ENCODE measurements around the gene CARMIL1.

DNA sequence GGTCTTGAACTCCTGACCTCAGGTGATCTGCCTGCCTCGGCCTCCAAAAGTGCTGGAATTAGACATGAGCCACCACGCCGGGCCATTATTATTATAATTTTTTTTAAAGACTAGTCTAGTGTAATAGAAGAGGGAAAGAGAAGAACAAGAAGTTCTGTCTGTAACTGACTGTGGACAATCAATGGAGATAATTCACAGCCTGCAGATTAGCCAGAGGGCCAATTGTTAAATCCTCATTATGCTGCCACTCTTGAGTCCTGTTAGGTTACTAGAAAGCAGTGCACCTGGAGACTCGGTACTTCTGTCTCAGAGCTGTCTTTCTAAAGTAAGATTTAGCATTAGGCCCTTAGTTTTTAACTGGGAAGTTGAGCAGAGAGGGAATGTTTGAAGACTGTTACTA lies 37.5 kb downstream of the CARMIL1 start:
- TF ChIP-seq, protein P1, sequence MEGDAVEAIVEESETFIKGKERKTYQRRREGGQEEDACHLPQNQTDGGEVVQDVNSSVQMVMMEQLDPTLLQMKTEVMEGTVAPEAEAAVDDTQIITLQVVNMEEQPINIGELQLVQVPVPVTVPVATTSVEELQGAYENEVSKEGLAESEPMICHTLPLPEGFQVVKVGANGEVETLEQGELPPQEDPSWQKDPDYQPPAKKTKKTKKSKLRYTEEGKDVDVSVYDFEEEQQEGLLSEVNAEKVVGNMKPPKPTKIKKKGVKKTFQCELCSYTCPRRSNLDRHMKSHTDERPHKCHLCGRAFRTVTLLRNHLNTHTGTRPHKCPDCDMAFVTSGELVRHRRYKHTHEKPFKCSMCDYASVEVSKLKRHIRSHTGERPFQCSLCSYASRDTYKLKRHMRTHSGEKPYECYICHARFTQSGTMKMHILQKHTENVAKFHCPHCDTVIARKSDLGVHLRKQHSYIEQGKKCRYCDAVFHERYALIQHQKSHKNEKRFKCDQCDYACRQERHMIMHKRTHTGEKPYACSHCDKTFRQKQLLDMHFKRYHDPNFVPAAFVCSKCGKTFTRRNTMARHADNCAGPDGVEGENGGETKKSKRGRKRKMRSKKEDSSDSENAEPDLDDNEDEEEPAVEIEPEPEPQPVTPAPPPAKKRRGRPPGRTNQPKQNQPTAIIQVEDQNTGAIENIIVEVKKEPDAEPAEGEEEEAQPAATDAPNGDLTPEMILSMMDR (conservative IDR thresholded peaks at IDR 0.05 in 1 of 2, IDR thresholded peaks at IDR 0.05 in 1 of 2; ENCODE audit: extremely low read depth in 1 of 2, insufficient read depth in 1 of 2, low read depth in 1 of 2, low read length in 2 of 2) = no peak
- TF ChIP-seq EZH2 (IDR thresholded peaks at IDR 0.05; ENCODE audit: borderline replicate concordance, low read length) = no peak
